T-helper 17 cell (primary cell): ENCODE data around the gene LHFPL3. TPM values are rescaled to one million over a fixed set of nuclear protein-coding genes. Genes with fewer than 3 reads are reported as not detected.

ENCODE experiments used
- ATAC-seq: fragments of 150-1000 bp; cut with Tn5 transposase; 2 replicates; pipeline ENCODE4 v1.10.0; 2021; ENCODE audit warnings: mild to moderate bottlenecking, moderate library complexity
- DNase-seq, 3 donors: peaks; one replicate each; pipeline versions ENCODE4 v3.0.0 to v3.0.0-alpha.2; 2020 to 2021
- H3K9me3 ChIP-seq: one replicate; pipeline ENCODE4 v1.7.0; 2013; ENCODE audit warnings: low read length, mild to moderate bottlenecking; ENCODE audit not compliant: control insufficient read depth, poor library complexity, severe bottlenecking
- H3K27ac Mint-ChIP-seq: one replicate; pipeline ENCODE4 v1.8.0; 2022; ENCODE audit warnings: mild to moderate bottlenecking, moderate library complexity, mixed read lengths
- H3K27me3 Mint-ChIP-seq: one replicate; pipeline ENCODE4 v1.8.0; 2022; ENCODE audit warnings: mixed read lengths
- H3K36me3 Mint-ChIP-seq: one replicate; pipeline ENCODE4 v1.8.0; 2022; ENCODE audit warnings: low read depth, mixed read lengths
- H3K4me1 Mint-ChIP-seq: one replicate; pipeline ENCODE4 v1.8.0; 2022; ENCODE audit warnings: mild to moderate bottlenecking, mixed read lengths
- H3K4me3 Mint-ChIP-seq: one replicate; pipeline ENCODE4 v1.8.0; 2022; ENCODE audit warnings: mild to moderate bottlenecking, moderate library complexity, mixed read lengths
- total RNA-seq, 4 donors: library from RNA in 2 of 4; stranded (reverse) in 2 of 4; gene quantifications; one replicate each; pipeline ENCODE4 v1.2.3 and lab custom pipeline; 2022 to 2026

LHFPL3 gene
- total RNA-seq, 2 donors from 2014 or later: not detected

- no peak overlapping the region for H3K27ac Mint-ChIP-seq
- peaks cover 10% of the 10 kb centered on the region for H3K27me3 Mint-ChIP-seq
- H3K4me1 Mint-ChIP-seq: no peaks in the 10 kb centered on the region
- ATAC-seq (no peak), DNase-seq (no peak)
- H3K9me3 ChIP-seq: no peaks in the 10 kb centered on the region
- no peaks in the 10 kb centered on the region for H3K36me3 Mint-ChIP-seq
- H3K4me3 Mint-ChIP-seq: no peak overlapping the region
Observed at GRCh38 chr7:104723001-104723400, 394.6 kb downstream of the LHFPL3 start.

DNA sequence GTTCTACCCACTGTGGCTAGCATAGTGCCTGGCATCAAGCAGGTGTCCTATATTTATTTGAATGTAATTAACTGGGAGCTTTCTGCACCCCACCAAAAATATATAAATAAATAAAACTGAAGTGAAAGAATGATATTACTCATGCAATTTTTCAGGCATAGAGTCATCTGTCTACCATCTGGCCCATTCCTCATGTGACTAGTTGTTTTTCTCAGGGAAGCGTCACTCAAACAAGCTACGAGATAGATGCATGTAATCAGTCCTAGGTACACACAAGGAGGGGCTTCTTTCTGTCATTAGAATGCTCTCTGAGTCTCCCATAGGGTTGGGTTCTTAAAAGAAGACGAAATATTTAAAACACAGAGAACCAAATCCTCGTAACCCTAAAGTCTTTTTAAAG lies 430.1 kb downstream of the LHFPL3 start:
- ATAC-seq (no peak), DNase-seq (no peak)
- no peak overlapping the region for H3K27ac Mint-ChIP-seq
- H3K9me3 ChIP-seq: no peaks in the 10 kb centered on the region
- H3K27me3 Mint-ChIP-seq: peaks cover 6% of the 10 kb centered on the region
- no peaks in the 10 kb centered on the region for H3K36me3 Mint-ChIP-seq
- no peaks in the 10 kb centered on the region for H3K4me1 Mint-ChIP-seq
- H3K4me3 Mint-ChIP-seq: no peak overlapping the region

- Mint-ChIP-seq H3K36me3 (no peaks in the 10 kb centered on the region), H3K4me1 (no peaks in the 10 kb centered on the region), H3K4me3 (no peak overlapping the region), H3K27me3 (peaks cover 12% of the 10 kb centered on the region), H3K27ac (no peak overlapping the region)
- ATAC-seq (no peak), DNase-seq (no peak)
- no peaks in the 10 kb centered on the region for H3K9me3 ChIP-seq
Observed at GRCh38 chr7:104761892-104762291, 433.5 kb downstream of the LHFPL3 start.

GRCh38 chr7:104767113-104767512 lies 438.7 kb downstream of the LHFPL3 start:
- H3K4me1 Mint-ChIP-seq: no peaks in the 10 kb centered on the region
- no peaks in the 10 kb centered on the region for H3K9me3 ChIP-seq
- H3K4me3 Mint-ChIP-seq: no peak overlapping the region
- ATAC-seq (no peak), DNase-seq (no peak)
- no peaks in the 10 kb centered on the region for H3K36me3 Mint-ChIP-seq
- peaks cover 29% of the 10 kb centered on the region for H3K27me3 Mint-ChIP-seq
- no peak overlapping the region for H3K27ac Mint-ChIP-seq

- H3K9me3 ChIP-seq: no peaks in the 10 kb centered on the region
- no peaks in the 10 kb centered on the region for H3K4me1 Mint-ChIP-seq
- H3K4me3 Mint-ChIP-seq: no peak overlapping the region
- H3K36me3 Mint-ChIP-seq: no peaks in the 10 kb centered on the region
- ATAC-seq: no peak
- peaks cover 36% of the 10 kb centered on the region for H3K27me3 Mint-ChIP-seq
- no peak for DNase-seq
- no peak overlapping the region for H3K27ac Mint-ChIP-seq
Observed at GRCh38 chr7:104767826-104768536, 439.6 kb downstream of the LHFPL3 start.

- no peaks in the 10 kb centered on the region for H3K9me3 ChIP-seq
- DNase-seq (no peak), ATAC-seq (no peak)
- Mint-ChIP-seq H3K4me3 (no peak overlapping the region), H3K27ac (no peak overlapping the region), H3K36me3 (no peaks in the 10 kb centered on the region), H3K4me1 (no peaks in the 10 kb centered on the region), H3K27me3 (peaks cover 51% of the 10 kb centered on the region)
Observed at GRCh38 chr7:104772405-104773345, 444.3 kb downstream of the LHFPL3 start.

DNA sequence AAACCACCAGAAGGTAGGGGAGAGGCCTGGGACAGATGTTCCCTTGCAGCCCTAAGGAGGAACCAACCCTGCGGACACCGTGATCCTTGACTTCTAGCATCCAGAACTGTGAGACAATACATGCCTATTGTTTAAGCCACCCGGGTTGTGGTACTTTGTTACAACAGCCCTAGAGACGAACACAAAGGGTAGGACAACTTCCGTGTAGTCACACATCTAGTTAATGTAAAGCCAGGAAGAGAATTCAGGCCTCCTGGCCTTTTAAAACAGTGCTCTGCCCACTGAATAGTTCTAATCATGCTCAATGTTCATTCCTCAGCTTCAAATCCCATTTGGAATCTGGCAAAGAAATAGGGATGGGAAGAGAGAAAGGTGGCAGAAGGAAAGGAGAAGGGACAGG lies 445.4 kb downstream of the LHFPL3 start:
- no peak for ATAC-seq
- no peaks in the 10 kb centered on the region for H3K4me1 Mint-ChIP-seq
- peaks cover 40% of the 10 kb centered on the region for H3K27me3 Mint-ChIP-seq
- no peaks in the 10 kb centered on the region for H3K9me3 ChIP-seq
- no peak overlapping the region for H3K4me3 Mint-ChIP-seq
- H3K27ac Mint-ChIP-seq: no peak overlapping the region
- no peaks in the 10 kb centered on the region for H3K36me3 Mint-ChIP-seq
- no peak for DNase-seq

DNA sequence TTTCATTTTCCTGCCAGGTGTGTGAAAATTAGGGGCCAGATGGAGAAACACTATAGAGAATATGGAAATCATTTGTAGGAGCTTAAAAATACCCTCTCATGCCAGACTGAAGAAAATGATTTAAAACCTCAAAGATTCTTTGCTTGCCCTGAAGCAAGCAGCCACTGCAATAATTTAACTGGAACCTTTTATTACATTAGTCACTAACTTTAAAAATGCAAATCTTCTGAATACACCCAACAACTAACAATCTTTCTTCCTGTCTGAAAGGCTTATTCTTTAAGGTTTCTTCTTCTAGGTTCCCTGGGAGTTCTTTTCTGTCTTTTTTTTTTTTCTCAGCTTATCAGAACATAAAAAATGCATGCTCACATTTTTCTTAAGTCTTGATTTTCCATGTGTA lies 447.1 kb downstream of the LHFPL3 start:
- Mint-ChIP-seq H3K4me3 (no peak overlapping the region), H3K4me1 (no peaks in the 10 kb centered on the region), H3K27ac (no peak overlapping the region), H3K27me3 (peaks cover 37% of the 10 kb centered on the region), H3K36me3 (no peaks in the 10 kb centered on the region)
- ATAC-seq: no peak
- no peak for DNase-seq
- H3K9me3 ChIP-seq: no peaks in the 10 kb centered on the region

GRCh38 chr7:104777301-104777800 lies 448.9 kb downstream of the LHFPL3 start:
- ATAC-seq (no peak), DNase-seq (no peak)
- no peaks in the 10 kb centered on the region for H3K9me3 ChIP-seq
- H3K27me3 Mint-ChIP-seq: peaks cover 26% of the 10 kb centered on the region
- no peaks in the 10 kb centered on the region for H3K36me3 Mint-ChIP-seq
- no peak overlapping the region for H3K27ac Mint-ChIP-seq
- no peak overlapping the region for H3K4me3 Mint-ChIP-seq
- no peaks in the 10 kb centered on the region for H3K4me1 Mint-ChIP-seq

- H3K27me3 Mint-ChIP-seq: peaks cover 6% of the 10 kb centered on the region
- H3K4me3 Mint-ChIP-seq: no peak overlapping the region
- H3K4me1 Mint-ChIP-seq: no peaks in the 10 kb centered on the region
- no peaks in the 10 kb centered on the region for H3K36me3 Mint-ChIP-seq
- H3K9me3 ChIP-seq: no peaks in the 10 kb centered on the region
- DNase-seq: no peak
- no peak overlapping the region for H3K27ac Mint-ChIP-seq
- no peak for ATAC-seq
Observed at GRCh38 chr7:104779888-104780287, 451.5 kb downstream of the LHFPL3 start.

- H3K27ac Mint-ChIP-seq: no peak overlapping the region
- H3K9me3 ChIP-seq: no peaks in the 10 kb centered on the region
- H3K4me3 Mint-ChIP-seq: no peak overlapping the region
- no peaks in the 10 kb centered on the region for H3K36me3 Mint-ChIP-seq
- ATAC-seq (no peak), DNase-seq (no peak)
- peaks cover 7% of the 10 kb centered on the region for H3K27me3 Mint-ChIP-seq
- no peaks in the 10 kb centered on the region for H3K4me1 Mint-ChIP-seq
Observed at GRCh38 chr7:104784686-104785085, 456.3 kb downstream of the LHFPL3 start.

GRCh38 chr7:104789780-104790179 lies 461.4 kb downstream of the LHFPL3 start:
- ATAC-seq: no peak
- no peak overlapping the region for H3K4me3 Mint-ChIP-seq
- no peak overlapping the region for H3K27ac Mint-ChIP-seq
- no peaks in the 10 kb centered on the region for H3K36me3 Mint-ChIP-seq
- no peak for DNase-seq
- H3K27me3 Mint-ChIP-seq: peaks cover 43% of the 10 kb centered on the region
- H3K9me3 ChIP-seq: no peaks in the 10 kb centered on the region
- H3K4me1 Mint-ChIP-seq: no peaks in the 10 kb centered on the region

- no peak overlapping the region for H3K4me3 Mint-ChIP-seq
- no peaks in the 10 kb centered on the region for H3K36me3 Mint-ChIP-seq
- no peaks in the 10 kb centered on the region for H3K9me3 ChIP-seq
- no peaks in the 10 kb centered on the region for H3K4me1 Mint-ChIP-seq
- H3K27ac Mint-ChIP-seq: no peak overlapping the region
- DNase-seq (no peak), ATAC-seq (no peak)
- peaks cover 49% of the 10 kb centered on the region for H3K27me3 Mint-ChIP-seq
Observed at GRCh38 chr7:104790440-104790839, 462.0 kb downstream of the LHFPL3 start.
